IPS-NIHi11 (cell line): ENCODE data around the gene B9D2.
A peak's percentile ranks its signal among the peaks of the same experiment; 100 is the strongest.
"Not testable (repeated sequence)": the region's sequence is repeated elsewhere in the genome, so short reads cannot be mapped to it uniquely, and the experiment has no call there.

Source experiments
- DNase-seq: peaks from one replicate; pipeline ENCODE4 v3.0.0; 2012; ENCODE audit warnings: mixed read lengths, low spot score

The B9D2 gene

GRCh38 chr19:41355035-41355434 is 8.9 kb downstream of the B9D2 start:
- no peak for DNase-seq

- DNase-seq, result no peak
These were observed 9.5 kb downstream of the B9D2 start for GRCh38 chr19:41354343-41354953.

GRCh38 chr19:41353466-41354342 is 10.2 kb downstream of the B9D2 start, which contains the start of gene TGFB1:
TSS of gene TGFB1 (minus strand) at chr19:41353922. CDS start at chr19:41353044, 878 bp downstream.
- peak; percentile 93 for DNase-seq

GRCh38 chr19:41352609-41353465 is 11.1 kb downstream of the B9D2 start:
- DNase-seq, result peak; percentile 84

- DNase-seq, result no peak
These were observed 11.7 kb downstream of the B9D2 start for GRCh38 chr19:41352279-41352608.

GRCh38 chr19:41351339-41352245 is 12.4 kb downstream of the B9D2 start:
- DNase-seq, result peak; percentile 86

- peak; percentile 18 for DNase-seq
These were observed 13.1 kb downstream of the B9D2 start for GRCh38 chr19:41350735-41351338.

GRCh38 chr19:41346916-41347315 is 17.0 kb downstream of the B9D2 start:
- DNase-seq, result not testable (repeated sequence)

GRCh38 chr19:41344162-41344561 is 19.8 kb downstream of the B9D2 start:
- no peak for DNase-seq

GRCh38 chr19:41341669-41342490 is 22.1 kb downstream of the B9D2 start:
- peak; percentile 64 for DNase-seq

GRCh38 chr19:41339936-41340335 is 24.0 kb downstream of the B9D2 start:
- no peak for DNase-seq

- DNase-seq, result no peak
These were observed 28.5 kb downstream of the B9D2 start for GRCh38 chr19:41335467-41335866.

GRCh38 chr19:41334793-41335192 is 29.2 kb downstream of the B9D2 start:
- DNase-seq, result no peak

GRCh38 chr19:41332468-41332867 is 31.5 kb downstream of the B9D2 start:
- DNase-seq, result no peak

- no peak for DNase-seq
These were observed 31.9 kb downstream of the B9D2 start for GRCh38 chr19:41332000-41332399.

- DNase-seq, result no peak
These were observed 32.8 kb downstream of the B9D2 start for GRCh38 chr19:41330946-41331678.

GRCh38 chr19:41330481-41330880 is 33.5 kb downstream of the B9D2 start:
- no peak for DNase-seq

- DNase-seq, result no peak
These were observed 35.1 kb downstream of the B9D2 start for GRCh38 chr19:41328842-41329225.

GRCh38 chr19:41328157-41328841 is 35.6 kb downstream of the B9D2 start:
- no peak for DNase-seq
